A673 (cell line): ENCODE measurements around the gene PML. TPM values are rescaled to one million over a fixed set of nuclear protein-coding genes. Genes with fewer than 3 reads are reported as not detected.
A peak's percentile ranks its signal among the peaks of the same experiment; 100 is the strongest.

Experiments used
- BruUV-seq: library from RNA; stranded (reverse); fragments of 400-500 nt; replicated peaks from 2 replicates; lab custom pipeline; 2021; lab: Mats Ljungman, UMichigan
- CTCF ChIA-PET: fragments of 300-600 bp; sonication (Branson Sonifier 250); formaldehyde crosslinking; loops from one replicate; lab custom pipeline; 2022; ENCODE audit warnings: antibody characterized with exemption; lab: Charles Lee
- POLR2A ChIA-PET: fragments of 300-600 bp; sonication (Branson Sonifier 250); formaldehyde crosslinking; loops from one replicate; lab custom pipeline; 2022; ENCODE audit warnings: antibody characterized with exemption; ENCODE audit not compliant: low non-redundant PET; lab: Charles Lee
- DNase-seq: peaks from one replicate; pipeline ENCODE4 v3.0.0-alpha.2; 2015; ENCODE audit warnings: low spot score
- H3K27ac ChIP-seq: fragments of 200-600 bp; sonication (generic); 2 replicates; pipeline ENCODE4 v1.5.1; 2016; ENCODE audit warnings: mixed run types, low read depth, mild to moderate bottlenecking, mixed read lengths, antibody characterized with exemption, low read length; ENCODE audit not compliant: poor library complexity, severe bottlenecking
- H3K27me3 ChIP-seq: fragments of 200-600 bp; sonication (generic); replicated peaks from 2 replicates; pipeline ENCODE4 v1.6.1; 2017; ENCODE audit warnings: mixed run types, low read depth, mild to moderate bottlenecking, mixed read lengths, antibody characterized with exemption, low read length; ENCODE audit not compliant: insufficient read depth, poor library complexity
- H3K36me3 ChIP-seq: fragments of 200-600 bp; sonication (generic); 2 replicates; pipeline ENCODE4 v1.6.1; 2016; ENCODE audit warnings: mixed run types, mild to moderate bottlenecking, mixed read lengths, antibody characterized with exemption, low read length; ENCODE audit not compliant: insufficient read depth, poor library complexity, severe bottlenecking
- H3K4me1 ChIP-seq: fragments of 200-600 bp; sonication (generic); 2 replicates; pipeline ENCODE4 v1.6.1; 2017; ENCODE audit warnings: mixed run types, mild to moderate bottlenecking, mixed read lengths, antibody characterized with exemption, low read length; ENCODE audit not compliant: insufficient read depth, poor library complexity, severe bottlenecking
- H3K4me3 ChIP-seq: fragments of 200-600 bp; sonication (generic); 2 replicates; pipeline ENCODE4 v1.5.1; 2016; ENCODE audit warnings: low read depth, mixed run types, mild to moderate bottlenecking, mixed read lengths, low read length; ENCODE audit not compliant: poor library complexity, severe bottlenecking
- H3K9me3 ChIP-seq: fragments of 200-600 bp; sonication (generic); 2 replicates; pipeline ENCODE4 v1.6.1; 2016; ENCODE audit warnings: mixed run types, low read depth, mild to moderate bottlenecking, mixed read lengths, antibody characterized with exemption, low read length; ENCODE audit not compliant: poor library complexity, severe bottlenecking
- EZH2 ChIP-seq: fragments of 200-600 bp; sonication (generic); IDR thresholded peaks from 2 replicates; pipeline ENCODE4 v1.6.1; 2017; ENCODE audit warnings: borderline replicate concordance, low read depth, mild to moderate bottlenecking, mixed read lengths, antibody characterized with exemption, low read length; ENCODE audit not compliant: poor library complexity, severe bottlenecking
- intact Hi-C: fragments of 100-400 bp; cut with micrococcal nuclease; formaldehyde crosslinking; loops from one replicate; pipeline ENCODE4 v1.10.0; 2022; ENCODE audit not compliant: unreplicated experiment
- total RNA-seq: library from RNA; stranded (reverse); gene quantifications from 2 replicates; pipeline ENCODE4 v1.2.3, GENCODE V29; 2021
- TF ChIP-seq, protein P1 (sequence below): fragments of 300-800, 200-600 bp; sonication (generic); conservative IDR thresholded peaks from 2 replicates; pipeline ENCODE4 v1.5.1; 2017; ENCODE audit warnings: low read depth, mild to moderate bottlenecking, antibody characterized with exemption, low read length, moderate library complexity, mixed read lengths

Gene PML
- total RNA-seq, 1 experiment from 2014 or later = 40.0 TPM

DNA sequence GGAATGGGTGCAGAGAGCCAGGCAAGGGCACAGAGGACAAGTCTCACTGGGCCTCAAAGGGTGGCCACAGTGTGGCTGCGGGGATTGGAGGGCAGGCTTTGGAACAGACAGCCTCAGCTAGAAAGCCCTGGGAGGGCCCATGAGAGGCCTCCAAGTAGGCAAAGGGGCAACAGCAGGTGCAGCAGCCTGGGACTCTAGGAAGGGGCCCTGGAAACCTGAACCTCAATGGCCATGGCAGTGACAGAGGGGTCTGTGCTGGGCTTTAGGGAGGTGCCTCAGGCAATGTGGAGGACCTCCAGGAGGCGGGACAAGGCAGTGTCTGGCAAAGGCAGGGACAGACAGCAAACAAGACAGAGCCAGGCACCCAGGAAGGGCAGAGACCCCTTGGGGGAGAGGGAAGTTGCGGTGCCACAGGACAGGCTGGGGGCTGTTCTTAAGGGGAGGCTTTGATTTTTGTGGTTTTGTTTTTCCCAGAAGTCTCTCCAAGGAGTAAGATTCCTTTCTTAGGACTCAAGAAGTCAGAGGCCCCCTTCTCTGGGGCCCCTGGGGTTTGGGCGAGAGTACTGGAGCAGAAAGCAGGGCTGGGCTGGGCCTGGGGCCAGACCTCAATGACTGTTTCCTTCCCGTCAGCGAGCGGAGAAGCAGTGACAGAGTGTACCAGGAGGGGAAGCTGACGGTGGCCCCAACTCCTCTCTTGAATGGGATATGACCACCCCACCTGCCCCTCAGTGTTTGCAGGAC, 12.1 kb upstream of the PML start:
- POLR2A ChIA-PET = no interaction called here
- CTCF ChIA-PET = interaction anchor here (1.7 kb wide), 1 partner anchor 9 kb away, joined by 7 read pairs; no protein-coding TSS in a partner anchor
- Histone ChIP-seq H3K9me3 (no peaks in the 10 kb centered on the region), H3K27me3 (no peaks in the 10 kb centered on the region), H3K27ac (peak overlapping the region; percentile 78), H3K4me1 (peaks cover 18% of the 10 kb centered on the region), H3K36me3 (no peaks in the 10 kb centered on the region), H3K4me3 (no peak overlapping the region)
- intact Hi-C loops = no loop called here
- no TSS peak for BruUV-seq
- DNase-seq = peak; percentile 72
- TF ChIP-seq, protein P1, sequence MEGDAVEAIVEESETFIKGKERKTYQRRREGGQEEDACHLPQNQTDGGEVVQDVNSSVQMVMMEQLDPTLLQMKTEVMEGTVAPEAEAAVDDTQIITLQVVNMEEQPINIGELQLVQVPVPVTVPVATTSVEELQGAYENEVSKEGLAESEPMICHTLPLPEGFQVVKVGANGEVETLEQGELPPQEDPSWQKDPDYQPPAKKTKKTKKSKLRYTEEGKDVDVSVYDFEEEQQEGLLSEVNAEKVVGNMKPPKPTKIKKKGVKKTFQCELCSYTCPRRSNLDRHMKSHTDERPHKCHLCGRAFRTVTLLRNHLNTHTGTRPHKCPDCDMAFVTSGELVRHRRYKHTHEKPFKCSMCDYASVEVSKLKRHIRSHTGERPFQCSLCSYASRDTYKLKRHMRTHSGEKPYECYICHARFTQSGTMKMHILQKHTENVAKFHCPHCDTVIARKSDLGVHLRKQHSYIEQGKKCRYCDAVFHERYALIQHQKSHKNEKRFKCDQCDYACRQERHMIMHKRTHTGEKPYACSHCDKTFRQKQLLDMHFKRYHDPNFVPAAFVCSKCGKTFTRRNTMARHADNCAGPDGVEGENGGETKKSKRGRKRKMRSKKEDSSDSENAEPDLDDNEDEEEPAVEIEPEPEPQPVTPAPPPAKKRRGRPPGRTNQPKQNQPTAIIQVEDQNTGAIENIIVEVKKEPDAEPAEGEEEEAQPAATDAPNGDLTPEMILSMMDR = no peak
- no peak for TF ChIP-seq EZH2

DNA sequence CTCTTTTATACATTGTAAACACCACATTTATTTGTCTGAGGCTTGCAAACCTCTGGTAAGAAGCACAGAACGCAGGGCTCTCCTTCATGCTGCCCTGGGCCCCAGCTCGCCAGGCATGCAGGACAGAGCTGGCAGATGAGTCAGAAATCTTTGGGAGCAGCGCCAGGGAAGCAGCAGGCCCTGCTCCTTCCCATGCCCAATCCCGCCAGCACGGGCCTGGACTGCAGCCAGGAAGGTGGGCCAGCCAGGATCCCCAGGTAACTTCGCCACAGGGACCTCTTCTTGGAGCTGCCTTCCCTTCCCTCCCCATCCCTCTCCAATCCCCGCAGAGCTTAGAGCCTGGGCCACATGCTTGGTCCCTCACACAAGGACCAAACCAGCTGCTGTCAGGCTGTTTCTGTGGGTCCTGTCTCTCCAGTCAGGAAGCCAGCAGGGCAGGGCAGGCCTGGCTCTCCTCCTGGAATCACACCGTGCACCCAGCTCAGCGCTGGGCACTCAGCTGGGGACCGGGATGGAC, 11.2 kb upstream of the PML start:
- no peaks in the 10 kb centered on the region for H3K9me3 ChIP-seq
- peak overlapping the region; percentile 78 for H3K27ac ChIP-seq
- peaks cover 18% of the 10 kb centered on the region for H3K4me1 ChIP-seq
- no peak overlapping the region for H3K4me3 ChIP-seq
- BruUV-seq = no TSS peak
- ChIA-PET CTCF (interaction anchor here (1.7 kb wide), 1 partner anchor 10 kb away, joined by 7 read pairs; no protein-coding TSS in a partner anchor), POLR2A (interaction anchor here (0.6 kb wide), 1 partner anchor 62 kb away, joined by 8 read pairs; no protein-coding TSS in a partner anchor)
- H3K27me3 ChIP-seq = no peaks in the 10 kb centered on the region
- intact Hi-C loops = no loop called here
- no peaks in the 10 kb centered on the region for H3K36me3 ChIP-seq
- TF ChIP-seq, protein P1 = no peak
- TF ChIP-seq EZH2 = no peak
- peak; percentile 49 for DNase-seq

DNA sequence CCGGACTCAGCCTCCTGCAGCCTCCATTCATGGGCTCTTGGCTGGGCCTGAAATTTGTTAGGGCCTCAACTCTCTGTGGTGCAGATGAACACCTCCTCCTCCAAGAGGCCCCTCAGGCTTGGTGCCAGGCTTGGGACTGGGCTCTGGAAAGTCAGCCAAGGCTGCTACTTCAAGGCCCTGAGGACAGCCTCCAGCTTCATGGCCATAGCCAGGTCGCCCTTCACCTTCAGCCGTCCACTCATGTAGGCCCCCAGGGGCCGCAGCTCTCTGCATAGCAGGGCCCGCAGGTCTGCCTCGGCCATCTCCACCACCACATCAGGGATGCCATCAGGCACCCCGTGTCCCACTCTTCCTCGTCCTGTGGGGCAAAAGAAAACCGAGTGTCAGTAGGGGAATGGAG, 10.7 kb upstream of the PML start:
- no peaks in the 10 kb centered on the region for H3K36me3 ChIP-seq
- no peak overlapping the region for H3K4me3 ChIP-seq
- intact Hi-C loops = no loop called here
- no peaks in the 10 kb centered on the region for H3K27me3 ChIP-seq
- CTCF ChIA-PET = interaction anchor here (1.7 kb wide), 1 partner anchor 11 kb away, joined by 7 read pairs; no protein-coding TSS in a partner anchor
- peak overlapping the region; percentile 78 for H3K27ac ChIP-seq
- no peaks in the 10 kb centered on the region for H3K9me3 ChIP-seq
- H3K4me1 ChIP-seq = peaks cover 18% of the 10 kb centered on the region
- no peak for DNase-seq
- no TSS peak for BruUV-seq
- no peak for TF ChIP-seq EZH2
- TF ChIP-seq, protein P1 = no peak
- POLR2A ChIA-PET = no interaction called here
